H1 (cell line): Measurements from ENCODE around the gene NANOS3. TPM values are rescaled to one million over a fixed set of nuclear protein-coding genes. Genes with fewer than 3 reads are reported as not detected.

Source experiments
- ASH2L ChIP-seq: fragments of 200-600, 300-600 bp; sonication (generic); IDR thresholded peaks from one replicate; pipeline ENCODE4 v1.7.1; 2017; ENCODE audit warnings: low read length
- BRCA1 ChIP-seq: IDR thresholded peaks from 2 replicates; pipeline ENCODE4 v1.6.1; 2012; ENCODE audit warnings: low read depth, low read length, improper control_type of control experiment
- CBX8 ChIP-seq: fragments of 300-800, 300-1000 bp; sonication (generic); IDR thresholded peaks from 2 replicates; pipeline ENCODE4 v1.7.1; 2016; ENCODE audit warnings: low read depth, low read length, borderline replicate concordance
- CEBPB ChIP-seq: IDR thresholded peaks from 2 replicates; pipeline ENCODE4 v1.6.1; 2012; ENCODE audit warnings: low read depth, low read length
- CHD2 ChIP-seq: IDR thresholded peaks from 2 replicates; pipeline ENCODE4 v1.6.1; 2012; ENCODE audit warnings: low read length, improper control_type of control experiment
- EZH2 ChIP-seq: fragments of 200-600 bp; sonication (generic); IDR thresholded peaks from 2 replicates; pipeline ENCODE4 v1.7.1; 2012; ENCODE audit warnings: low read depth, mild to moderate bottlenecking, moderate library complexity, low read length, inconsistent platforms; ENCODE audit not compliant: severe bottlenecking
- JUN ChIP-seq: IDR thresholded peaks from 2 replicates; pipeline ENCODE4 v1.6.1; 2011; ENCODE audit warnings: low read depth, mild to moderate bottlenecking, improper control_type of control experiment, low read length
- JUND ChIP-seq: IDR thresholded peaks from 2 replicates; pipeline ENCODE4 v1.6.1; 2011; ENCODE audit warnings: mild to moderate bottlenecking, improper control_type of control experiment, low read length
- MAFK ChIP-seq: IDR thresholded peaks from 2 replicates; pipeline ENCODE4 v1.6.1; 2012; ENCODE audit warnings: low read depth, mild to moderate bottlenecking, improper control_type of control experiment, low read length
- PHF8 ChIP-seq: fragments of 200-600 bp; sonication (generic); conservative IDR thresholded peaks from 2 replicates; pipeline ENCODE4 v1.7.1; 2012; ENCODE audit warnings: low read depth, mild to moderate bottlenecking, inconsistent platforms, low read length, moderate library complexity
- POLR2AphosphoS5 ChIP-seq: IDR thresholded peaks from 2 replicates; pipeline ENCODE4 v1.6.1; 2011; ENCODE audit warnings: low read depth, low read length
- RFX5 ChIP-seq: IDR thresholded peaks from 2 replicates; pipeline ENCODE4 v1.6.1; 2011; ENCODE audit warnings: low read depth, low read length, improper control_type of control experiment, borderline replicate concordance
- RNF2 ChIP-seq: fragments of 200-900, 300-1000 bp; sonication (generic); IDR thresholded peaks from 2 replicates; pipeline ENCODE4 v1.7.1; 2016; ENCODE audit warnings: borderline replicate concordance, low read depth, mild to moderate bottlenecking, antibody characterized with exemption, low read length; ENCODE audit not compliant: poor library complexity, severe bottlenecking; ENCODE audit errors: missing control alignments
- SIN3A ChIP-seq, 2 experiments: IDR thresholded peaks in 1 of 2; conservative IDR thresholded peaks in 1 of 2; 2 replicates each; pipeline ENCODE4 v1.6.1; 2011 to 2012; ENCODE audit warnings: low read length in 2 of 2, improper control_type of control experiment in 1 of 2, low read depth in 1 of 2, mild to moderate bottlenecking in 1 of 2
- SIRT6 ChIP-seq: IDR thresholded peaks from one replicate; pipeline ENCODE4 v1.7.1; 2012; ENCODE audit warnings: low read length, inconsistent platforms
- SP1 ChIP-seq: IDR thresholded peaks from 2 replicates; pipeline ENCODE4 v1.6.1; 2011; ENCODE audit warnings: low read depth, low read length
- TCF12 ChIP-seq: IDR thresholded peaks from 2 replicates; pipeline ENCODE4 v1.6.1; 2011; ENCODE audit warnings: low read depth, mild to moderate bottlenecking, low read length
- YY1 ChIP-seq: IDR thresholded peaks from 2 replicates; pipeline ENCODE4 v1.6.1; 2011; ENCODE audit warnings: low read depth, mild to moderate bottlenecking, low read length
- polyA plus RNA-seq, 7 experiments: library from polyadenylated mRNA; depleted of rRNA in 3 of 7; stranded (reverse) in 5 of 7; unstranded in 2 of 7; fragments of >200 nt in 5 of 7; fragments of 200-250 nt in 2 of 7; gene quantifications; 1 replicate in 5 of 7; 2 replicates in 1 of 7; 4 replicates in 1 of 7; pipeline versions ENCODE4 v1.2.1 to v1.2.3, GENCODE V29; 2011 to 2013; ENCODE audit warnings: missing spikeins in 2 of 7, mixed read lengths in 2 of 7
- total RNA-seq: library from RNA; stranded (reverse); fragmentation: NEBNext Ultra II Directional; extraction: Animal tissue kit (Norgen Biotek cat#: 25700); gene quantifications from 2 replicates; pipeline ENCODE4 v1.2.1, GENCODE V29; 2021
- TF ChIP-seq, protein P1 (sequence below), 3 experiments: IDR thresholded peaks; 1 replicate in 2 of 3; 2 replicates in 1 of 3; pipeline versions ENCODE4 v1.5.1 to v1.6.1; 2011; ENCODE audit warnings: low read length in 3 of 3, mild to moderate bottlenecking in 3 of 3, inconsistent platforms in 2 of 3, low read depth in 1 of 3, moderate library complexity in 1 of 3; ENCODE audit not compliant: insufficient read depth in 1 of 3; ENCODE audit errors: control extremely low read depth in 1 of 3
- TF ChIP-seq, protein P2 (sequence below): IDR thresholded peaks from 2 replicates; pipeline ENCODE4 v1.6.1; 2012; ENCODE audit warnings: inconsistent platforms

Gene NANOS3
- total and polyA plus RNA-seq, 2 of the 8 experiments (the other 6 are each of a cell fraction or from before 2014, with no cell fraction given): 0.62 TPM; not detected in 1

DNA sequence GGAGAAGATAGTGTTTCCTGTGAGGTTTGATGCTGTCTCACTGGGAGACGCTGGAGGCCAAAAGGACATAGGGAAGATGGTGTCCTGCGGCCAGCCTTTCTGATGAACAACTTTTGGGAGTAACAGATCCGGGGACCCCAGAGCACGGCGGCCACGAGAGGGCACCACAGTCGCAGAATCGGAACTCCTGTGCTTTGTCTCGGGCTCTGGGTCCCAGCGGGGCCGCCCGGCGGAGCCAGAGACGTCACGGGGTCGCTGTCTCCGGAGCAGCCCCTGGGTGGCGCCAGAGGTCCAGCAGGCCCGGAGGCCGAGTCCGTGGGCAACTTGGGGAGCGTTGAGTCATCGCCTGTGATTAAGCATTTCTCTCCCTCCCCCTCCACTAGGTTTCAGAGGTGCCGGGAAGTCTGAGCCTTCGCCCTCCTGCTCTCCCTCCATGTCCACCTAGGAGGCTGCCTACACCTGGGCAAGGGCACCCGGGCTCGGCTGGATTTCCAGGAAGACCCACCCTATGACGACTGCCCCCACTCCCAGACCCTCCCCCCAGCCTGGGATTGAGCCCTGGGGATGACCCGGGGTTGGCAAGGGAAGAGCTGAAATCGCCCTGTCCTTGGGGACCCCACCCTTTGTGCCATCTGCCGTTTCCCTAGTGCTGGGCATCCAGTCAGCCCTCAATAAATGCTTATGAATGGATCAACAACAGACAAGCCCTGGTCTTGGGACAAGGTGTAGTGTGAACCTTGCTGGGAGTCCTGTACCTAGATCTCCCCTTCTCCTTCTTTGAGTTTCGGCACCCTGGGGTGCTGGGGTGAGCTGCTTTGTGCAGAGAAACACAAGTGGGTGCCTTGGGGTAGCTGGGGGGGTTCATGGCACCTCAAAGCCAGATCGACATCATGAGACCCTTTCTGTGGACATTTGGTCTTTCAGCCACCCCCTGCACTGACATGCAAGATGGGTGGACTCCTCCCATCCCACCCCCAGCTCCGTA is 3.4 kb downstream of the NANOS3 start (continued):
- TF ChIP-seq CBX8 (no peak), BRCA1 (0 out of 2 replicates have a peak, but pooled peaks have one; percentile 22), SIRT6 (no peak), MAFK (peak; percentile 81; the same call in 1 of the 2 replicates), POLR2AphosphoS5 (0 out of 2 replicates have a peak, but pooled peaks have one; percentile 41), JUND (peak; percentile 96), RFX5 (no peak), YY1 (peak; percentile 48; the same call in 1 of the 2 replicates), CHD2 (peak; percentile 51; the same call in 1 of the 2 replicates), SIN3A (conservative IDR thresholded peaks at IDR 0.05 in 1 of 2, IDR thresholded peaks at IDR 0.05 in 1 of 2; ENCODE audit: low read depth in 1 of 2, low read length in 2 of 2) (peak in 1 of 2 experiments; percentile 68; a peak in 2 of 4 replicates), TCF12 (peak; percentile 71; the same call in 1 of the 2 replicates), JUN (peak; percentile 74), EZH2 (no peak), CEBPB (peak; percentile 63; the same call in 1 of the 2 replicates), RNF2 (no peak), SP1 (0 out of 2 replicates have a peak, but pooled peaks have one; percentile 10), PHF8 (no peak), ASH2L (no peak)
- TF ChIP-seq, protein P1, sequence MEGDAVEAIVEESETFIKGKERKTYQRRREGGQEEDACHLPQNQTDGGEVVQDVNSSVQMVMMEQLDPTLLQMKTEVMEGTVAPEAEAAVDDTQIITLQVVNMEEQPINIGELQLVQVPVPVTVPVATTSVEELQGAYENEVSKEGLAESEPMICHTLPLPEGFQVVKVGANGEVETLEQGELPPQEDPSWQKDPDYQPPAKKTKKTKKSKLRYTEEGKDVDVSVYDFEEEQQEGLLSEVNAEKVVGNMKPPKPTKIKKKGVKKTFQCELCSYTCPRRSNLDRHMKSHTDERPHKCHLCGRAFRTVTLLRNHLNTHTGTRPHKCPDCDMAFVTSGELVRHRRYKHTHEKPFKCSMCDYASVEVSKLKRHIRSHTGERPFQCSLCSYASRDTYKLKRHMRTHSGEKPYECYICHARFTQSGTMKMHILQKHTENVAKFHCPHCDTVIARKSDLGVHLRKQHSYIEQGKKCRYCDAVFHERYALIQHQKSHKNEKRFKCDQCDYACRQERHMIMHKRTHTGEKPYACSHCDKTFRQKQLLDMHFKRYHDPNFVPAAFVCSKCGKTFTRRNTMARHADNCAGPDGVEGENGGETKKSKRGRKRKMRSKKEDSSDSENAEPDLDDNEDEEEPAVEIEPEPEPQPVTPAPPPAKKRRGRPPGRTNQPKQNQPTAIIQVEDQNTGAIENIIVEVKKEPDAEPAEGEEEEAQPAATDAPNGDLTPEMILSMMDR (IDR thresholded peaks at IDR 0.05; ENCODE audit: control extremely low read depth in 1 of 3, insufficient read depth in 1 of 3, low read depth in 1 of 3, low read length in 3 of 3): peak; percentile 78 to 99 (median 99)
- TF ChIP-seq, protein P2, sequence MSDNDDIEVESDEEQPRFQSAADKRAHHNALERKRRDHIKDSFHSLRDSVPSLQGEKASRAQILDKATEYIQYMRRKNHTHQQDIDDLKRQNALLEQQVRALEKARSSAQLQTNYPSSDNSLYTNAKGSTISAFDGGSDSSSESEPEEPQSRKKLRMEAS: peak; percentile 19; the same call in 1 of the 2 replicates
